GM12891 (cell line): ENCODE results near the gene TRIM22. TPM values are rescaled to one million over a fixed set of nuclear protein-coding genes. Genes with fewer than 3 reads are reported as not detected.
"Not testable (repeated sequence)": the region's sequence is repeated elsewhere in the genome, so short reads cannot be mapped to it uniquely, and the experiment has no call there.

ENCODE experiments used
- DNase-seq: peaks from one replicate; pipeline ENCODE4 v3.0.0; 2011; ENCODE audit warnings: low spot score; ENCODE audit not compliant: insufficient read length
- FAIRE-seq: peaks from 2 replicates; lab custom pipeline; 2011; peaks lifted over from hg19 to GRCh38; lab: Jason Lieb, UNC
- PAX5 ChIP-seq: IDR thresholded peaks from 2 replicates; pipeline ENCODE4 v1.6.1; 2011; ENCODE audit warnings: low read length, moderate library complexity, mild to moderate bottlenecking; ENCODE audit not compliant: insufficient read depth, severe bottlenecking
- POLR2A ChIP-seq: IDR thresholded peaks from 2 replicates; pipeline ENCODE4 v1.6.1; 2011; ENCODE audit warnings: low read depth, low read length, control low read depth
- POLR2AphosphoS5 ChIP-seq: IDR thresholded peaks from 2 replicates; pipeline ENCODE4 v1.6.1; 2011; ENCODE audit warnings: low read depth, low read length, control low read depth
- POU2F2 ChIP-seq: IDR thresholded peaks from 2 replicates; pipeline ENCODE4 v1.6.1; 2011; ENCODE audit warnings: low read depth, mild to moderate bottlenecking, control low read depth, low read length, moderate library complexity
- SPI1 ChIP-seq: IDR thresholded peaks from 2 replicates; pipeline ENCODE4 v1.6.1; 2011; ENCODE audit warnings: low read depth, low read length, control low read depth
- TAF1 ChIP-seq: IDR thresholded peaks from 2 replicates; pipeline ENCODE4 v1.6.1; 2011; ENCODE audit warnings: low read depth, low read length, control low read depth
- polyA plus RNA-seq: library from polyadenylated mRNA; unstranded; fragments of >200 nt; gene quantifications from one replicate; pipeline ENCODE4 v1.2.1, GENCODE V29; 2012; ENCODE audit warnings: low read depth, missing spikeins, inconsistent platforms; ENCODE audit not compliant: missing spikeins

The TRIM22 gene, protein sequence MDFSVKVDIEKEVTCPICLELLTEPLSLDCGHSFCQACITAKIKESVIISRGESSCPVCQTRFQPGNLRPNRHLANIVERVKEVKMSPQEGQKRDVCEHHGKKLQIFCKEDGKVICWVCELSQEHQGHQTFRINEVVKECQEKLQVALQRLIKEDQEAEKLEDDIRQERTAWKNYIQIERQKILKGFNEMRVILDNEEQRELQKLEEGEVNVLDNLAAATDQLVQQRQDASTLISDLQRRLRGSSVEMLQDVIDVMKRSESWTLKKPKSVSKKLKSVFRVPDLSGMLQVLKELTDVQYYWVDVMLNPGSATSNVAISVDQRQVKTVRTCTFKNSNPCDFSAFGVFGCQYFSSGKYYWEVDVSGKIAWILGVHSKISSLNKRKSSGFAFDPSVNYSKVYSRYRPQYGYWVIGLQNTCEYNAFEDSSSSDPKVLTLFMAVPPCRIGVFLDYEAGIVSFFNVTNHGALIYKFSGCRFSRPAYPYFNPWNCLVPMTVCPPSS
- polyA plus RNA-seq: 243 TPM

DNA sequence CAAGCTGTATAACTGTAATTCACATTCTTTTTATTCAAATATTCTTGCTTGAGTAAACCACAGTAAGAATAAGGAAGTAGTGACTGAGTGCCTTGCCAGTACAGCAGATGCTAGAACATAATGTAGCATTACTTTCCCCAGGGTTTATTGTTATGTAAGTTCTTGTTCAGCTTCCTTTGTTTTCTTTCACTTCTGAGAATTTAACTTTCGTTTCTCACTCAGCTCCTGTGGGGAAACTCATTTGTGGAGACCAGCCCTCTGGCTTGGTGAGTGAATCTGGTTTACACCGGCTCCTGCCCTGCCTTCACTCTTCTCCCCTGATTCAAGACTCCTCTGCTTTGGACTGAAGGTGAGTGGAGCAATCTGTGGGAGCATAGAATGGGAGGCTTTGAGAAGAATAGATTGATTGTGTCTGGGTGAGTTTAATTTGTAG is at the start of gene TRIM22:
Gene TRIM22 (plus strand): TSS at position 240 of the 433 bp plus-strand sequence. CDS start 6,443 bp downstream, outside the sequence.
- TF ChIP-seq POLR2AphosphoS5 (peak; percentile 79), POLR2A (peak; percentile 74), TAF1 (peak; percentile 78; the same call in 1 of the 2 replicates), POU2F2 (0 out of 2 replicates have a peak, but pooled peaks have one; percentile 35), PAX5 (no peak), SPI1 (peak; percentile 40)
- peak; percentile 64 for FAIRE-seq
- peak; percentile 45 for DNase-seq

DNA sequence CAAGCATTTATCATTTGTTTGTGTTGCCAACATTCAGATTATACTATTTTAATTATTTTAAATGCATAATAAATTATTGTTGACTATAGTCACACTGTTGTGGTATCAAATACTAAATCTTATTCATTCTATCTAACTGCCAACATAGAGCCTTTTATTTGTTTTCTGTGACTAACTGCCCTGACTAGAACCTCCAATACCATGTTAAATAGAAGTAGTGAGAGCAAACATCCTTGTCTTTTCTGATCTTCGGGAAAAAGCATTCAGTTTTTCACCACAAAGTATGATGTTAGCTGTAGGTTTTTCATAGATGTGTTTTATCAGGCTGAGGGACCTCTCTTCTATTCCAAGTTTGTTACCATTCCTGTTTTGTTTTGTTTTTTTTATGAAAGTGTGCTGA is 49.6 kb upstream of the TRIM22 start:
- no peak for TF ChIP-seq POU2F2
- TF ChIP-seq POLR2A: no peak
- no peak for TF ChIP-seq PAX5
- no peak for TF ChIP-seq TAF1
- TF ChIP-seq SPI1: no peak
- TF ChIP-seq POLR2AphosphoS5: no peak
- FAIRE-seq (no peak), DNase-seq (no peak)

DNA sequence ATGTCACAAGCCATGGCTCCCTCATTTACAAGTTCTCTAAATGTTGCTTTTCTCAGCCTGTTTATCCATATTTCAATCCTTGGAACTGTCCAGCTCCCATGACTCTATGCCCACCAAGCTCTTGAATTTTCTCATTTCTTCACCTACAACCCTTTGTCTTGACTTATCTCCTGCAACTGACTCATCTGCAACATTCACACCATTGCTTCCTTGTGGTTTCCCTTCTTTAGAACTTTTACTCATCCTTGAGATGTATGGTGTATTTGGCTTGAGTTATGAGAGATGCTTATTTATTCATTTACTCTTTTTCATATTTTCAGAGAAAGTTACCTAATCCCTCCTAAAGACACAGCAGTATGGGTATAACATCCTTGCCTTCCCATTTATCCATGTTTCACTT is 46.0 kb upstream of the TRIM22 start:
- no peak for TF ChIP-seq SPI1
- TF ChIP-seq POLR2A: no peak
- TF ChIP-seq TAF1: no peak
- FAIRE-seq (no peak), DNase-seq (no peak)

DNA sequence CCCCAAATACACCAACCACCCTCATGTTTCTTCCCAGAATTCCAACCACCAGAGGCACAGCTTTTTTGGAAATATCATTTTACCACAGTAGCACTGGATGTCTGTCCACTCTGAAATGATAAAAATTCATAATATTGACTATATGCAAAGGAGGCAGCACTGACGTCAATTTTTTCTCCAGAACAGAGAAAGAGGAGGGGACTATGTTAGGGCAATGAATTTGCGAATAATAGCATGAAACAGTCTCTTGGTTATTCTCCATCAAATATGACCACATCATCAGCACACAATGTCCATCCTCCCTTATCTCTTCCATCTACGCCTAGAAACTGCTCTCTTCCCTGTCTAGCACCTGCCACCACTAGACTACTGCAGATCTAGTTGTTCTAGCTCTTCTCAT is 43.5 kb upstream of the TRIM22 start:
- FAIRE-seq: no peak
- no peak for TF ChIP-seq TAF1
- TF ChIP-seq POLR2A: no peak
- TF ChIP-seq POLR2AphosphoS5: no peak
- TF ChIP-seq POU2F2: no peak
- TF ChIP-seq PAX5: no peak
- TF ChIP-seq SPI1: no peak
- DNase-seq: no peak

DNA sequence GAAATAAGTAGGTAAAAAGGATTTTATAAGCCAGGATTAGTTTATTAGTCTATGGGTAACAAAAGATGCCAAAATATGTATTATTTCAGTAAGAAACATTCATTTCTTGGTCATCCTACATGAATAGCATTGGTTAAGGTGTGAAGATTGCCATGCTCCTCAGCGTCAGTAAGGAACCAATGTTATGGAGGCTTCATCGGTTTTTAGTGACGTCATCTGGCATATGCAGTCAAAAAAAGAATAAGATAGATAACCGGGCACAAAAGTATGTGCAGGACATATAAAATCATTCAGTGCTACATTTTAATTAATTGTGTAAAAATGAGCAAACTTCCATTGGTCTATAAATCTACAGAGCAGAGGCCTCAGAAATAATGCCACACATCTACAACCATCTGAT is 34.1 kb upstream of the TRIM22 start:
- TF ChIP-seq SPI1 (no peak), PAX5 (no peak), POLR2A (no peak), POU2F2 (no peak), TAF1 (no peak), POLR2AphosphoS5 (no peak)
- no peak for FAIRE-seq

DNA sequence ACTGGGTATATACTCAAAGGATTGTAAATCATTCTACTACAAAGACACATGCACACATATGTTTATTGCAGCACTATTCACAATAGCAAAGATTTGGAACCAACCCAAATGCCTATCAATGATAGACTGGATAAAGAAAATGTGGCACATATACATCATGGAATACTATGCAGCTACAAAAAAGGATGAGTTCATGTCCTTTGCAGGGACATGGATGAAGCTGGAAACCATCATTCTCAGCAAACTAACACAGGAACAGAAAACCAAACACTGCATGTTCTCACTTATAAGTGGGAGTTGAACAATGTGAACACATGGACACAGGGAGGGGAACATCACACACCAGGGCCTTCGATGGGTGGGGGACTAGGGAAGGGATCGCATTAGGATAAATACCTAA is 32.6 kb upstream of the TRIM22 start:
- FAIRE-seq, DNase-seq: not testable (repeated sequence)

More for the DNA sequence above, 34.1 kb upstream of the TRIM22 start:
- no peak for DNase-seq

DNA sequence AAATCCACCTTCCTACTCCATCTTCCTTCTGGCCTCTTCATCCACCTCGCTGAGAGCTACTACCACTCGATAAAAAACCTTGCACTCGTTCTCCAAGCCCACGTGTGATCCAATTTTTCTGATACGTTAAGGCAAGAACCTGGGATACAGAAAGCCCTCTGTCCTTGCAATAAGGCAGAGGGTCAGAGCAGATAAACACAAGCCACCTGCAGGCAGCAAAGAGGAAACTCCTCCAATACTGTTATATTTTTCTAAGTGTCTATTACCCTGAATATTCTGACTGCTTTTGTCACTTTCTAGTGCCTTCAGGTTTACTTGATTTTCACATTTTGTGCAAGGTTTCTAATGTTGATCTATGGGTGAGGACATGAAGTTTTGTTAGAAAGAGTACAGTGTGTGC is 31.3 kb upstream of the TRIM22 start:
- TF ChIP-seq TAF1 (no peak), SPI1 (no peak), PAX5 (no peak), POLR2A (no peak), POLR2AphosphoS5 (no peak), POU2F2 (no peak)
- FAIRE-seq (no peak), DNase-seq (no peak)

DNA sequence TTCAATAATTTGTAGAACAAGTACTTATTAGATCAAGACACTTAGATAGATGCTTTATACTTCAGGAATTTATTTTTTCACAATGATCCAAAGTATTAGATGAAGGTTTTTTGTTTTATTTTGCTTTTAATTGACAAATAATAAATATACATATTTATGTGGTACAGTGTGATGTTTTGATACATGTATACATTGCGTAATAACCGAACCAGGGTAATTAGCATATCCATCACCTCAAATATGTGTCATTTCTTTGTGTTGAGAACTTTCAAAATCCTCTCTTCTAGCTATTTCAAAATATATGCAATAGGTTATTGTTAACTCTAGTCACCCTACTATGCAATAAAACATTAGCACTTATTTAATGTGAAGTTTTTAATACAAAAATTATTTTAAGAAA is 26.1 kb upstream of the TRIM22 start:
- TF ChIP-seq POLR2A: no peak
- TF ChIP-seq POU2F2: no peak
- no peak for TF ChIP-seq SPI1
- TF ChIP-seq POLR2AphosphoS5: no peak
- no peak for TF ChIP-seq TAF1
- no peak for TF ChIP-seq PAX5
- no peak for DNase-seq
- no peak for FAIRE-seq

DNA sequence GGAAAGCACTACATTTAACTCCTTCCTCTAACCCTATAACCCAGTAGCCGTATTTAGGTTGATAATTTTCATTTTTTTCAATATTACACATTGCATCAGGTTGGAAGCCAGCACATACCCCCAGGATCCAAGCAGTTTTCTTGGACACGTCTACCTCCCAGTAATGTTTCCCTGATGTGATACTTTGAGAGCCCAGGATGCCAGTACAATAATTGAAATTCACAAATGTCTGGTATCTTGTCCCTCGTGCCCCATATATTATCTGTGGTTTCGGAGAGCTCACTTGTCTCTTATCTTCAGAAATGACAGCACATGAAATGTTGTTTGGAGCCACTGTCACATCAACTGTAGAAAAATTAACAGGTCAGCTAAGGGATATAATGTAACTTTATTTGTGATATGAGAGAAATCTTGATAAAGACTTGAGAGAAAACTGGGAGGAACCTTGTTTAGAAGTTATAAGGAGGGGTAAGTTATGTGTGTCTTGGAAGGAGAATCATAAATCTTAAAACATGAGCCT is 24.5 kb upstream of the TRIM22 start:
- FAIRE-seq (peak; percentile 13), DNase-seq (no peak)
- TF ChIP-seq PAX5 (no peak), POLR2A (no peak), POU2F2 (no peak), TAF1 (no peak), SPI1 (no peak), POLR2AphosphoS5 (no peak)
